ENCODE data around the gene SDS.

SDS gene

DNA sequence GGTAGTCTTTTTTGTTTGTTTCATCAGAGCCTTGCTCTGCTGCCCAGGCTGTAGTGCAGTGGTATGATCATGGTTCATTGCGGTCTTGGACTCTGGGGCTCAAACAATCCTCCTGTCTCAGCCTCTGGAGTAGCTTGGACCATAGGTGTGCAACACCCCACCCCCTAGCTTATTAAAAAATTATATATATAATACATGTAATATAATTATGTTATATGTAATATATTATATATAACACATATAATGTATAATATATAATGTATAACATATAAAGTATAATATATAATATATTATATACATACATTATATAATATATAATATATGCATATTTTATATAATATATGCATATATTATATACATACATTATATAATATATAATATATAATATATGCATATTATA, 46.2 kb upstream of the SDS start:
- Histone ChIP-seq H3K79me2 (ENCODE audit: insufficient read depth, low read length) (no peaks in the 10 kb centered on the region), H2AFZ (ENCODE audit: low read length) (no peak overlapping the region), H3K9me2 (ENCODE audit: low read depth, low read length) (no peaks in the 10 kb centered on the region), H3F3A (ENCODE audit: insufficient read depth, low read length) (0 out of 2 replicates have a peak, but pooled peaks cover 4% of the 10 kb centered on the region), H3K9me3 (ENCODE audit: low read length) (no peaks in the 10 kb centered on the region; the same call in 1 of the 2 replicates), H3K9ac (ENCODE audit: low read length) (no peak overlapping the region), H3K36me3 (ENCODE audit: insufficient read depth, low read length) (no peaks in the 10 kb centered on the region), H3K4me2 (ENCODE audit: low read length) (no peak overlapping the region), H4K20me1 (ENCODE audit: insufficient read depth, low read length) (no peaks in the 10 kb centered on the region), H3K4me1 (ENCODE audit: insufficient read depth, low read length, severe bottlenecking) (no peaks in the 10 kb centered on the region), H3K4me3 (ENCODE audit: low read depth, low read length, poor library complexity, severe bottlenecking) (no peak overlapping the region), H3K27ac (ENCODE audit: low read depth, low read length, poor library complexity, severe bottlenecking) (no peak overlapping the region), H3K27me3 (ENCODE audit: insufficient read depth, low read length) (no peaks in the 10 kb centered on the region)
- TF ChIP-seq EZH2 (IDR thresholded peaks at IDR 0.05; ENCODE audit: borderline replicate concordance, low read length) = no peak

DNA sequence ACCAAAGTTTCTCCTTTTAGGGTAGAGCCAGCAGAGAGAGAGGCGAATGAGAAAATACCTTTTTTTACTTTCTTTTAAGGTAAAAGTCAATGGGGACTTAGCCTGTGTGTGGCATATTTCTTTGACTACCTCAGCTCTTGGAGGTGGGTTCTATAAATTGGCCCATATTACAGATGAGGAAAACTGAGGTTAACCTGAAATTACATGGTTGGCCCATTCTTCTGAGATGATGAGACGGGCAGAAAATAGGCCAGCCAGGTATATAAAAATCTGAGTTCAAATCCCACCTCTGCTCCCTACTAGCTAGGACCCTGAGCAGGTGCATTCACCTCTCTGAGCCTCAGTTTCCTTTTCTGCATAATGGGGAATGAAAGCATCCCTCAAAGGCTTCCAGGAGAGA, 45.6 kb upstream of the SDS start:
- Histone ChIP-seq H3K9ac (ENCODE audit: low read length) (no peak overlapping the region), H2AFZ (ENCODE audit: low read length) (no peak overlapping the region), H3K4me1 (ENCODE audit: insufficient read depth, low read length, severe bottlenecking) (no peaks in the 10 kb centered on the region), H3K79me2 (ENCODE audit: insufficient read depth, low read length) (no peaks in the 10 kb centered on the region), H3F3A (ENCODE audit: insufficient read depth, low read length) (0 out of 2 replicates have a peak, but pooled peaks cover 4% of the 10 kb centered on the region), H3K9me3 (ENCODE audit: low read length) (no peaks in the 10 kb centered on the region; the same call in 1 of the 2 replicates), H3K9me2 (ENCODE audit: low read depth, low read length) (no peaks in the 10 kb centered on the region), H3K27me3 (ENCODE audit: insufficient read depth, low read length) (no peaks in the 10 kb centered on the region), H4K20me1 (ENCODE audit: insufficient read depth, low read length) (no peaks in the 10 kb centered on the region), H3K36me3 (ENCODE audit: insufficient read depth, low read length) (no peaks in the 10 kb centered on the region), H3K4me2 (ENCODE audit: low read length) (no peak overlapping the region), H3K4me3 (ENCODE audit: low read depth, low read length, poor library complexity, severe bottlenecking) (no peak overlapping the region), H3K27ac (ENCODE audit: low read depth, low read length, poor library complexity, severe bottlenecking) (no peak overlapping the region)
- TF ChIP-seq EZH2 (IDR thresholded peaks at IDR 0.05; ENCODE audit: borderline replicate concordance, low read length) = no peak
- TF ChIP-seq, protein P1, sequence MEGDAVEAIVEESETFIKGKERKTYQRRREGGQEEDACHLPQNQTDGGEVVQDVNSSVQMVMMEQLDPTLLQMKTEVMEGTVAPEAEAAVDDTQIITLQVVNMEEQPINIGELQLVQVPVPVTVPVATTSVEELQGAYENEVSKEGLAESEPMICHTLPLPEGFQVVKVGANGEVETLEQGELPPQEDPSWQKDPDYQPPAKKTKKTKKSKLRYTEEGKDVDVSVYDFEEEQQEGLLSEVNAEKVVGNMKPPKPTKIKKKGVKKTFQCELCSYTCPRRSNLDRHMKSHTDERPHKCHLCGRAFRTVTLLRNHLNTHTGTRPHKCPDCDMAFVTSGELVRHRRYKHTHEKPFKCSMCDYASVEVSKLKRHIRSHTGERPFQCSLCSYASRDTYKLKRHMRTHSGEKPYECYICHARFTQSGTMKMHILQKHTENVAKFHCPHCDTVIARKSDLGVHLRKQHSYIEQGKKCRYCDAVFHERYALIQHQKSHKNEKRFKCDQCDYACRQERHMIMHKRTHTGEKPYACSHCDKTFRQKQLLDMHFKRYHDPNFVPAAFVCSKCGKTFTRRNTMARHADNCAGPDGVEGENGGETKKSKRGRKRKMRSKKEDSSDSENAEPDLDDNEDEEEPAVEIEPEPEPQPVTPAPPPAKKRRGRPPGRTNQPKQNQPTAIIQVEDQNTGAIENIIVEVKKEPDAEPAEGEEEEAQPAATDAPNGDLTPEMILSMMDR (IDR thresholded peaks at IDR 0.05; ENCODE audit: low read length) = no peak

DNA sequence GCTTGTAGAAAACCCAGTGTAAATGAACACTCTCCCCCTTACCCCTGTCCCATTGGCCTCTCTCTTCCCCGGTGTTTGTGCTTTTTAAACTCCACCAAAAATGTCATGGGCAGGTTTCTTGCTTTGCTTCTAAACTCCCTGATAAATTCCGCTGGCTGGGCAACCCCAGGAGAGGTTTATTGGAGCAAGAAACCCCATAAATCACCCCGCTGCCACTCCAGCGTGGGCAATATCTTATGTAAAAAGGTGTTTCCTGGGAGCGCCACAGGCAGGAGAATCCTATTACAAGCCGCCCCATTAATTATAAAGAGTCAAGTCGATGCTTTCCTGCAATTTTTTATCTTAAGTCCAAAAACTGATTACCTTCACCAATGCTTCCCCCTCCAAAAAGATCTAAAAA, 45.2 kb upstream of the SDS start:
- no peaks in the 10 kb centered on the region for H3K36me3 ChIP-seq (ENCODE audit: insufficient read depth, low read length)
- TF ChIP-seq, protein P1 (IDR thresholded peaks at IDR 0.05; ENCODE audit: low read length) = no peak
- no peak for TF ChIP-seq EZH2 (IDR thresholded peaks at IDR 0.05; ENCODE audit: borderline replicate concordance, low read length)
- 0 out of 2 replicates have a peak, but pooled peaks cover 4% of the 10 kb centered on the region for H3F3A ChIP-seq (ENCODE audit: insufficient read depth, low read length)
- no peak overlapping the region for H3K4me2 ChIP-seq (ENCODE audit: low read length)
- no peaks in the 10 kb centered on the region for H4K20me1 ChIP-seq (ENCODE audit: insufficient read depth, low read length)
- no peaks in the 10 kb centered on the region for H3K4me1 ChIP-seq (ENCODE audit: insufficient read depth, low read length, severe bottlenecking)
- no peak overlapping the region for H3K9ac ChIP-seq (ENCODE audit: low read length)
- 0 out of 2 replicates have a peak, but pooled peaks cover under 1% of the 10 kb centered on the region for H3K27me3 ChIP-seq (ENCODE audit: insufficient read depth, low read length)
- H3K9me3 ChIP-seq (ENCODE audit: low read length) = no peaks in the 10 kb centered on the region; the same call in 1 of the 2 replicates
- H2AFZ ChIP-seq (ENCODE audit: low read length) = no peak overlapping the region
- H3K79me2 ChIP-seq (ENCODE audit: insufficient read depth, low read length) = no peaks in the 10 kb centered on the region
- no peaks in the 10 kb centered on the region for H3K9me2 ChIP-seq (ENCODE audit: low read depth, low read length)
- H3K4me3 ChIP-seq (ENCODE audit: low read depth, low read length, poor library complexity, severe bottlenecking) = no peak overlapping the region
- H3K27ac ChIP-seq (ENCODE audit: low read depth, low read length, poor library complexity, severe bottlenecking) = no peak overlapping the region

DNA sequence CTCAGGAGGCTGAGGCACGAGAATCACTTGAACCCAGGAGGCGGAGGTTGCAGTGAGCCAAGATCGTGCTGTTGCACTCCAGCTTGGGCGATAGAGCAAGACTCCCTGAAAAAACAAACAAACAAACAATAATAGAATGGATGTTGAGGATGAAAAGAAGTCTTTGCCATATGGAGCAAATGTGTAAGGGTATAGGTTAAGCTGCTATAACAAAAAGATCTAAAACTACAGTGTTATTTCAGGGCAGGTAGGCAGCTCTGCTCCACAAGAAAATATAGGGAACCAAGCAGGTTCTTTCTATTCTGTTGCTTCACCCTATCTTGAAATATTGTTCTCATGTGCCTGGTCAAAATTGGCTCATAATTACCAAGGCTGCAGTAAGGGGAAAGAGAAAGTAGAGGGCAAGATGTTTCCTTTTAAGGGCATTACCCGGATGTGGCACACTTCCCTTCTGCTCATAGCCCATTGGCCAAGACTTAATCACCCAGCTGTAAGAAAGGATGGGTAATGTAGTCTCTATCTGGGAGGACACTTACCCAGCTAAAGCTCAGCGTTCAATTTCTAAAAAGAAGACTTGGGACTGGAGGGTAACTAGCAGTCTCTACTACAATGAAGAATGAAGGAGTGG, 42.0 kb upstream of the SDS start:
- no peaks in the 10 kb centered on the region for H4K20me1 ChIP-seq (ENCODE audit: insufficient read depth, low read length)
- no peak overlapping the region for H2AFZ ChIP-seq (ENCODE audit: low read length)
- no peaks in the 10 kb centered on the region for H3K36me3 ChIP-seq (ENCODE audit: insufficient read depth, low read length)
- H3K79me2 ChIP-seq (ENCODE audit: insufficient read depth, low read length) = no peaks in the 10 kb centered on the region
- H3K27me3 ChIP-seq (ENCODE audit: insufficient read depth, low read length) = peaks cover 13% of the 10 kb centered on the region; the same call in 1 of the 2 replicates
- 0 out of 2 replicates have a peak, but pooled peaks cover 4% of the 10 kb centered on the region for H3F3A ChIP-seq (ENCODE audit: insufficient read depth, low read length)
- no peaks in the 10 kb centered on the region; the same call in 1 of the 2 replicates for H3K9me3 ChIP-seq (ENCODE audit: low read length)
- no peak for TF ChIP-seq EZH2 (IDR thresholded peaks at IDR 0.05; ENCODE audit: borderline replicate concordance, low read length)
- TF ChIP-seq, protein P1 (IDR thresholded peaks at IDR 0.05; ENCODE audit: low read length) = no peak
- no peak overlapping the region for H3K4me2 ChIP-seq (ENCODE audit: low read length)
- no peaks in the 10 kb centered on the region for H3K9me2 ChIP-seq (ENCODE audit: low read depth, low read length)
- H3K9ac ChIP-seq (ENCODE audit: low read length) = no peak overlapping the region
- H3K4me1 ChIP-seq (ENCODE audit: insufficient read depth, low read length, severe bottlenecking) = no peaks in the 10 kb centered on the region
- H3K4me3 ChIP-seq (ENCODE audit: low read depth, low read length, poor library complexity, severe bottlenecking) = no peak overlapping the region
- no peak overlapping the region for H3K27ac ChIP-seq (ENCODE audit: low read depth, low read length, poor library complexity, severe bottlenecking)
